ENCODE measurements around the gene ACSS3. TPM values are rescaled to one million over a fixed set of nuclear protein-coding genes. Genes with fewer than 3 reads are reported as not detected.

The ACSS3 gene
- total RNA-seq, 2 experiments from 2014 or later, result not detected

GRCh38 chr12:81255947-81256346, 178.1 kb downstream of the ACSS3 start:
- Mint-ChIP-seq H3K27me3 (no peaks in the 10 kb centered on the region), H3K4me1 (ENCODE audit: low read depth) (no peaks in the 10 kb centered on the region), H3K27ac (no peak overlapping the region), H3K4me3 (no peak overlapping the region), H3K9me3 (no peaks in the 10 kb centered on the region), H3K36me3 (ENCODE audit: low read depth) (no peaks in the 10 kb centered on the region)
- no peak for ATAC-seq (ENCODE audit: poor library complexity)
- Histone ChIP-seq H3K27me3 (ENCODE audit: control insufficient read depth in 1 of 2, insufficient read depth in 2 of 2, low read length in 2 of 2) (no peaks in the 10 kb centered on the region), H3K9me3 (ENCODE audit: control insufficient read depth in 1 of 2, insufficient read depth in 1 of 2, low read length in 2 of 2) (no peaks in the 10 kb centered on the region), H3K4me3 (ENCODE audit: low read length) (no peak overlapping the region), H3K4me1 (ENCODE audit: insufficient read depth, low read length) (no peaks in the 10 kb centered on the region), H3K36me3 (ENCODE audit: insufficient read depth, low read length) (no peaks in the 10 kb centered on the region), H3K27ac (ENCODE audit: low read depth in 1 of 2, low read length in 2 of 2) (no peak overlapping the region)
- no peak for TF ChIP-seq CTCF (IDR thresholded peaks at IDR 0.05)
- ChIA-PET POLR2A (no interaction called here), CTCF (no interaction called here)
- intact Hi-C loops (cut with DNase I, micrococcal nuclease), result no loop called here
- no peak for DNase-seq

- DNase-seq, result no peak
- H3K27me3 ChIP-seq (ENCODE audit: control insufficient read depth in 1 of 2, insufficient read depth in 2 of 2, low read length in 2 of 2), result no peaks in the 10 kb centered on the region
- no peaks in the 10 kb centered on the region for H3K36me3 ChIP-seq (ENCODE audit: insufficient read depth, low read length)
- CTCF ChIA-PET, result interaction anchor here (1.3 kb wide), 1 partner anchor 9 kb away, joined by 3 read pairs; no protein-coding TSS in a partner anchor
- no peak overlapping the region for H3K4me3 ChIP-seq (ENCODE audit: low read length)
- no peaks in the 10 kb centered on the region for H3K9me3 ChIP-seq (ENCODE audit: control insufficient read depth in 1 of 2, insufficient read depth in 1 of 2, low read length in 2 of 2)
- Mint-ChIP-seq H3K4me1 (ENCODE audit: low read depth) (no peaks in the 10 kb centered on the region), H3K4me3 (no peak overlapping the region), H3K36me3 (ENCODE audit: low read depth) (no peaks in the 10 kb centered on the region), H3K27me3 (no peaks in the 10 kb centered on the region), H3K27ac (no peak overlapping the region), H3K9me3 (no peaks in the 10 kb centered on the region)
- H3K4me1 ChIP-seq (ENCODE audit: insufficient read depth, low read length), result no peaks in the 10 kb centered on the region
- no peak for ATAC-seq (ENCODE audit: poor library complexity)
- intact Hi-C loops (cut with DNase I, micrococcal nuclease), result no loop called here
- no peak for TF ChIP-seq CTCF (IDR thresholded peaks at IDR 0.05)
- POLR2A ChIA-PET, result no interaction called here
- H3K27ac ChIP-seq (ENCODE audit: low read depth in 1 of 2, low read length in 2 of 2), result no peak overlapping the region
Measured at GRCh38 chr12:81257947-81258551, 180.2 kb downstream of the ACSS3 start.

- TF ChIP-seq CTCF (IDR thresholded peaks at IDR 0.05), result no peak
- no peaks in the 10 kb centered on the region for H3K27me3 ChIP-seq (ENCODE audit: control insufficient read depth in 1 of 2, insufficient read depth in 2 of 2, low read length in 2 of 2)
- Mint-ChIP-seq H3K27me3 (no peaks in the 10 kb centered on the region), H3K27ac (no peak overlapping the region), H3K36me3 (ENCODE audit: low read depth) (no peaks in the 10 kb centered on the region), H3K4me3 (no peak overlapping the region), H3K9me3 (no peaks in the 10 kb centered on the region), H3K4me1 (ENCODE audit: low read depth) (no peaks in the 10 kb centered on the region)
- ATAC-seq (ENCODE audit: poor library complexity) (no peak), DNase-seq (no peak)
- H3K4me1 ChIP-seq (ENCODE audit: insufficient read depth, low read length), result no peaks in the 10 kb centered on the region
- no peaks in the 10 kb centered on the region for H3K36me3 ChIP-seq (ENCODE audit: insufficient read depth, low read length)
- no peak overlapping the region for H3K4me3 ChIP-seq (ENCODE audit: low read length)
- no peaks in the 10 kb centered on the region for H3K9me3 ChIP-seq (ENCODE audit: control insufficient read depth in 1 of 2, insufficient read depth in 1 of 2, low read length in 2 of 2)
- ChIA-PET POLR2A (no interaction called here), CTCF (no interaction called here)
- no peak overlapping the region for H3K27ac ChIP-seq (ENCODE audit: low read depth in 1 of 2, low read length in 2 of 2)
- intact Hi-C loops (cut with DNase I, micrococcal nuclease), result no loop called here
Measured at GRCh38 chr12:81259360-81259759, 181.5 kb downstream of the ACSS3 start.

Measured in CD4-positive, alpha-beta T cell (primary cell).